GM18526 (cell line): Measurements from ENCODE around the gene CNDP1.

ENCODE experiments used
- POLR2A ChIP-seq: IDR thresholded peaks from 3 replicates; pipeline ENCODE4 v1.6.1; 2011; ENCODE audit not compliant: insufficient read length; ENCODE audit errors: extremely low read depth

Gene CNDP1, protein sequence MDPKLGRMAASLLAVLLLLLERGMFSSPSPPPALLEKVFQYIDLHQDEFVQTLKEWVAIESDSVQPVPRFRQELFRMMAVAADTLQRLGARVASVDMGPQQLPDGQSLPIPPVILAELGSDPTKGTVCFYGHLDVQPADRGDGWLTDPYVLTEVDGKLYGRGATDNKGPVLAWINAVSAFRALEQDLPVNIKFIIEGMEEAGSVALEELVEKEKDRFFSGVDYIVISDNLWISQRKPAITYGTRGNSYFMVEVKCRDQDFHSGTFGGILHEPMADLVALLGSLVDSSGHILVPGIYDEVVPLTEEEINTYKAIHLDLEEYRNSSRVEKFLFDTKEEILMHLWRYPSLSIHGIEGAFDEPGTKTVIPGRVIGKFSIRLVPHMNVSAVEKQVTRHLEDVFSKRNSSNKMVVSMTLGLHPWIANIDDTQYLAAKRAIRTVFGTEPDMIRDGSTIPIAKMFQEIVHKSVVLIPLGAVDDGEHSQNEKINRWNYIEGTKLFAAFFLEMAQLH

DNA sequence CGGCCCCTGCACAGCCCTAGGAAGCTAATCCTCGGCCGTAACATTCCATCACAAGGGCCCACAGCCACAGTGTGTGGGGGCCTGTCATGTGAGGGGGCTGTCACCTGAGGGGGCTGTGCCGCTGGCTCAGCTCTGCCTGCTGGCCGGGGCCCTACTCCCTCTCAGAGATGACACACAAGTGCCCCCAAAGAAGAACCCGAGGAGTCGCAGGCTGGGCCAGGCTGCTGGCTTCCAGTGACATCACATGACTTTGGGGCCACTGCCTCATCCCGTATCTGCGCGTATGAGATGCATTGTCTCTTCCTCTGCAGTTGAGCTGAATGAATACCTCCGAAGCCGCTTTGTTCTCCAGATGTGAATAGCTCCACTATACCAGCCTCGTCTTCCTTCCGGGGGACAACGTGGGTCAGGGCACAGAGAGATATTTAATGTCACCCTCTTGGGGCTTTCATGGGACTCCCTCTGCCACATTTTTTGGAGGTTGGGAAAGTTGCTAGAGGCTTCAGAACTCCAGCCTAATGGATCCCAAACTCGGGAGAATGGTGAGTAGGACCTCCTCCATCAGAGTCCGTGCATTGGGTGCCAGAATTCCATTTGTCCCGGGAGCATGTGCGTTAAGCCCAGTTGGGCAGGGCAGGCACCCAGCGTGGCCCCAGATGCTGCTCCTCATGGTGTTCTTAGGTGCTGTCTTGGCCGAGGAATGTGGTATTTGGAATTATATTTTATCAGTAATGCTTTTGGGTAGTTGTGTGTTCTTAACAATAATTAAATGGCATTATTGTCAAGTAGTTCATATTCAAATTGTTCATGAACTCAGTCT is at the start of gene CNDP1:
Gene CNDP1, plus strand, starts transcription at position 351 of the 820 bp plus-strand sequence. Its CDS starts 168 bp downstream, at position 519.
- no peak for TF ChIP-seq POLR2A

GRCh38 chr18:74486119-74486849 is 48.0 kb upstream of the CNDP1 start:
- no peak for TF ChIP-seq POLR2A

- TF ChIP-seq POLR2A, result no peak
Observed at GRCh38 chr18:74488354-74488753, 45.9 kb upstream of the CNDP1 start.

DNA sequence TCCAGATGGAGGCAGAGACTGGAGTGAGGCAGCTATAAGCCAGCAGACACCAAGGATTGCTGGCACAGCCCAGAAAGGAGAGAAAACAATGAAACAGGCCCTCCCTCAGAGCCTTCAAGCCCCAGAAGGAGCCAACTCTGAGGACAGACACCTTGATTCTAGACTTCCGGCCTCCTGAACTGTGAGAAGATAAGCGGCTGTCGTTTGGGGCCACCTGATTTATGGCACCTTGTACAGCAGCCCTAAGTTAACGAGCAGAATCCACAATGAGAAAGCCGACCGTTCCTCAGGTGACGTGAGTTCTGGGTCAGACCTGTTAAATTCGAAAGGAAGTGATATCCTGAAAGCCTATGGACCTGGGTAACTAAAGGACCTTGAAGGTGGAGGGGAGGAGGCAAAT is 45.4 kb upstream of the CNDP1 start:
- TF ChIP-seq POLR2A, result no peak

- no peak for TF ChIP-seq POLR2A
Observed at GRCh38 chr18:74489676-74490075, 44.6 kb upstream of the CNDP1 start.

- TF ChIP-seq POLR2A, result no peak
Observed at GRCh38 chr18:74492259-74492658, 42.0 kb upstream of the CNDP1 start.

- TF ChIP-seq POLR2A, result no peak
Observed at GRCh38 chr18:74493689-74494088, 40.6 kb upstream of the CNDP1 start.

DNA sequence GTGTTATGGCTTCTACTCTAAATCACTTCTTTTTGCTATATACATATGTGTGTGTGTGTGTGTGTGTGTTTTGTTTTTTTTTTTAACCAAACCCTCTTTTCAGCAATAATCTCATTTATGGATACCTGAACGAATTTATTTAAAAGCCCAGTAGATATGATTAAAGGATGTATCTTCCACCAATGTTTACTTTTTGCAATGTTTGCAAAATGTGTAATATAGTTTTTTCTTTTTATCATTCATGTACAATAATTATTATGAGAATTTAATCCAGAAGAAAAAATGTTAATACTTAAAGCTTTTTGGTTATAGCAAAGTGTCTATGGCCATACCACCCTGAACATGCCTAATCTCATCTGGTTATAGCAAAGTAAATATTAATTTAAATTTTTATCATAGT is 39.8 kb upstream of the CNDP1 start:
- no peak for TF ChIP-seq POLR2A

DNA sequence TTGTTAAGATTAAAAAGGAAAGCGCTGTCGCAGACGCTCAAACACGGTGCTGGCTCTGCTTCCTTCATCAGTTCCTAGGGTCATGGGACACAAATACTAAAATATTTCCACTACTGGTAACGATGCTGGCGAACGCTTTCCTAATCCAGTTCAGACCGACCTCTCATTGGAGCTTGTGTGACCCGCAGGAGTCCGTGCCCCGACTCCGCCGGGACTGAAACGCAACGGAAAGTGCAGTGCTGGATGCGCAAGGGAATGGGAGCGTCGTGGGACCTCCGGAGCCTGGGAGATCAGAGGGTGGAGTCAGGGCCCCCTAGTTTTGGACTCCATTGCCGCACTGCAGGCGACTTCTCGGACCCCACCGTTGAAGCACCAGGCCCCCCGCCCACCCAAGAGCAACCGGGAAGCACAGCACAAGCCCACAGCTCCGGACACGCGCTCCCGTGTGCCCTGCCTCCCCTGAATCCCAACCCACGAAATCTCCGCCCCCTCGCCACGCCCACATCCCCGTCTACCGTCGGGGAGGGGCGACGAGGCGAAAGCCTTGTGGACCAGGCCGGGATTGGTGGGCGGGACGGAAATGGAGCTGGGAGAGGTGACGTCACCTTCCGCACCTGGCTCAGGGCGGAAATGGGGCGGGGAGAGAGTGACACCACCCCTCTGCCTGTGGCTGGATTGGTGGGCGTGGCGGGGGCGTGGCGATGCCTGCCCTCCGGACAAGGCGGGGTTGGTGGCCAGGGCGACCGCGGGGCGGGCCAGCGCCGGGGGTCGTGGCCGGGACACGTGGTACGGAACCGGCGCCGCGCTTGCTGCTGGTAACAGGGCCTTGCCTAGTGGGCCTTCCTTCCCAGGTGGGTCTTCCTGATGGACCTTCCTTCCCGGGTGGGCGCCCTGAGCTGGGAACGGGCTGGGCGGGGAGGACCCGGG is 38.5 kb upstream of the CNDP1 start, which contains the start of gene CNDP2:
Gene CNDP2, plus strand, starts transcription at position 783 of the 927 bp plus-strand sequence. CDS start 3,611 bp downstream, outside the sequence.
- TF ChIP-seq POLR2A, result peak; percentile 79

DNA sequence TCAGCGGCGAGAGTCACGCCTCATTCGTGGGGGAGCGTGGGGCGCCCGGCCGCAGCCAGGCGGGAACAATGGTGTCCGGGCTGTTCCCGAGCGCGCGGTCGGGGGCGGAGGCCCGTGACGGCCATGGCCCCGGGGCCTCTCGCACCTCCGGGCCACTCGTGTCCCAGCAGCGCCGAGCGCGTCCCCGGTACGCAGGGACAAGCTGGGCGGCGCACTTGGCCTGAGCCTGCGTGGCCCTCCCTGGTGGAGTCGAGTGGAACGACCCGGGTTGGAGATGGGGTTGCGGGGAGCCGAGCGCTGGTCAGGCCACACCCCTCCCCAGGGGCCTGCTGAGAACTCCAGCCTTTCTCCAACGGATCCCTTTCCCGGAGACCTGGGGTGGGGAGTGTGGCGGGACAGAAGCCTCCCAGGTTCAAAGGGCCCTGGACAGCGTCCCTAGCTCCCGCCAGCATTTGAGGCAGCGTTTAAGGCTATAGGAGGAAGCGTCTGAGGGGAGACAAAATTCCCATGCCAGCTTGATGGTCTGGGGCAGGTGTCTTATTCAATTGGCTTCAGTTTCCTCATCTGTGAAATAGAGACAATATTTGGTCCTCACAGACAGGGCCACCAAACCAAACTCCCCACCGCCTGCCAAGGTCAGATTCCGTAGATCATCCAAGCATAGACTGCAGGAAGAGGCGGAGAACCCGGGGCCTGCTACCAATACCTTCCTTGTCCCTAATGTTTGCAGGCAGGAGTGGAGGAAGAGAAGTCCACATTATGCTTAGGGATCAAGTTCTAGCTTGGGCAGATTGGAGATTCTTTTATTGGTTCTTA is 37.6 kb upstream of the CNDP1 start:
- TF ChIP-seq POLR2A, result no peak

- no peak for TF ChIP-seq POLR2A
Observed at GRCh38 chr18:74497324-74497676, 37.0 kb upstream of the CNDP1 start.

- TF ChIP-seq POLR2A, result no peak
Observed at GRCh38 chr18:74497778-74498177, 36.5 kb upstream of the CNDP1 start.

GRCh38 chr18:74498712-74499627 is 35.3 kb upstream of the CNDP1 start:
- peak; percentile 37 for TF ChIP-seq POLR2A

DNA sequence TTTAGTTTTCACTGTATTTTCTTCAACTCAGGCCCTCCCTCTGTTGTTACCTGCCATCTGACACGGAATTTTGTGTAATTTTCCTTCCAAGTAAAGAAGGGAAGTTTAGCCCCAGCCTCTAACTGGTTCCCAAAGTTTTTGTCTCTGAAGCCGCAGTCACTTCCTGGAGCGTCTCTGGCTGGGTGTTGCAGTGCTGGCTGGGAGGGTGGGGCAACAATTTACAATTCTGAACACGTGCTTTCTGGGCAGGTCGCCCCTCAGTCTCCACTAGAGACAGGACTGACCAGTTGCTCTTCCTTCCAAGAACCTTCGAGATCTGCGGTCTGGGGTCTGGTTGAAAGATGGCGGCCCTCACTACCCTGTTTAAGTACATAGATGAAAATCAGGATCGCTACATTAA is 34.7 kb upstream of the CNDP1 start:
- peak; percentile 52 for TF ChIP-seq POLR2A
